GM20431 (cell line): Measurements from ENCODE around the gene GEN1.

ENCODE experiments used
- in situ Hi-C: fragments of 300-500 bp; cut with MseI, MboI; formaldehyde crosslinking; loops from one replicate; pipeline ENCODE4 v1.15.0; 2020; ENCODE audit warnings: low sequenced_read_pairs; ENCODE audit not compliant: unreplicated experiment

The GEN1 gene

GRCh38 chr2:17752892-17753802 is 791 bp upstream of the GEN1 start:
- in situ Hi-C loops: no loop called here

- in situ Hi-C loops: no loop called here
Measured at GRCh38 chr2:17754773-17755425, 961 bp downstream of the GEN1 start.

GRCh38 chr2:17756668-17757067 is 2.7 kb downstream of the GEN1 start:
- in situ Hi-C loops: no loop called here

DNA sequence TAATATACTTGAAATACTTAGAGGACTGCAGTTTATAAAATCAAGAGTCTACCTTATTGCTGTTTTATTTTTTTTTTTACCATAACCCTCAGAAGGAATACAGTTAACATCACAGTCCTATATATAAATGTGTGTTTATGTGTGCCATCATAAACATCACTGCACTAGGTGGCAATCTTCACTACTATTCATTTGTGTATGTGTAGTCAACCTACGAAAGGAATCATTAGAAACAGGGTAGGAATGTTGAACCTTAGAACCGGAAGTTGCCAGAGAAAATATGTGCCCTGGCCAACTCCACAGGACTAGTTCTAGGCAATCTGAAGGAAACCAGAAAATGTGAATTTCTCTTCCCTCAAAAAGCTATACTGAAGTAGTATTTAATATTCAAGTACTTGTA is 3.4 kb downstream of the GEN1 start:
- in situ Hi-C loops: no loop called here

DNA sequence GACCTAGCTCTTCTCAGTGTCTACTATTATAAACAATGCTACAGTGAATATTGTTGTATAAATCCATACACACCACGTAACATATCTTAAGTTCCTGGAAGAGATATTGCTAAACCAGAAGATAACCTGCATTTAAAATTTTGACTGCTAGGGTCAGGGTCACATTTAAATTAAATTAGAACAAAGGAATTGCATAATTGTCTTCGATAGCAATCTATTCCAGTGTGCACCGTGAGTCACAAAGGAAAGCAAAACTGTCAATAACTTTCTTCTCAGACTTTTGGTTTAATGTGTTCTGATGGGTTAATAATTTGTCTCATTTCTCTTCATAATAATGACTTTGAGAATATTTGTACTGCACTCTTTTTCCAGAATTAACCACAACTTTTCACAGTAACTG is 4.2 kb downstream of the GEN1 start:
- in situ Hi-C loops: no loop called here

DNA sequence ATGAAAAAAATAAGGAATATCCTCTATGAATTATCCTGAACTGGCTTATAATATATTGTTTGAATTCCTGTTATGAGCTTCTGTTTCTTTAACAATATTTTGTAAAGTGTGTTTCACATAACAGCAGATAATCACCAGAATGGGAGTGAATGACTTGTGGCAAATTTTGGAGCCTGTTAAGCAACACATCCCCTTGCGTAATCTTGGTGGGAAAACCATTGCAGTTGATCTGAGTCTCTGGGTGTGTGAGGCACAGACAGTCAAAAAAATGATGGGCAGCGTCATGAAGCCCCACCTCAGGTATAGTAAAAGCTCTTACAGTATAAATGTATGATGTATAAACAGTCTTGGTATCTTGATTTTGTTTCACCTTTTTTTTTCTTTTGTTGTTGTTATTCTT is 5.9 kb downstream of the GEN1 start:
- in situ Hi-C loops: no loop called here

DNA sequence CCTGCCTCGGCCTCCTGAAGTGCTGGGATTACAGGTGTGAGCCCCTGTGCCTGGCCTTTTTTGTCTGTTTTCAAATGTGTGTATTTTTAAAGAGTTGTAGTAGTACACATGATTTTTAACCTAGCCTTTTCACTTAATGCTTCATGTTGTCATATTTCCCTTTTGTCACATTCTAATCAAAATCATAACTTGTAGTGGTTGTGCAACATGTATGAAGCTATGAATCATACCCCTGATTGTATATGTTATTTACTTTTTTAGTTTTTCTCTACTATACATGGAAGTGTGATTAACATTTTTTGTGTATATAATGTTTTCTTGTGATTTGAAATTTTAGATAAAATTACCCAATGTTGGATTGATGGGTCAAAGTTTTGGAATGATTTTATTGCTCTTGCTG is 8.5 kb downstream of the GEN1 start:
- in situ Hi-C loops: no loop called here

DNA sequence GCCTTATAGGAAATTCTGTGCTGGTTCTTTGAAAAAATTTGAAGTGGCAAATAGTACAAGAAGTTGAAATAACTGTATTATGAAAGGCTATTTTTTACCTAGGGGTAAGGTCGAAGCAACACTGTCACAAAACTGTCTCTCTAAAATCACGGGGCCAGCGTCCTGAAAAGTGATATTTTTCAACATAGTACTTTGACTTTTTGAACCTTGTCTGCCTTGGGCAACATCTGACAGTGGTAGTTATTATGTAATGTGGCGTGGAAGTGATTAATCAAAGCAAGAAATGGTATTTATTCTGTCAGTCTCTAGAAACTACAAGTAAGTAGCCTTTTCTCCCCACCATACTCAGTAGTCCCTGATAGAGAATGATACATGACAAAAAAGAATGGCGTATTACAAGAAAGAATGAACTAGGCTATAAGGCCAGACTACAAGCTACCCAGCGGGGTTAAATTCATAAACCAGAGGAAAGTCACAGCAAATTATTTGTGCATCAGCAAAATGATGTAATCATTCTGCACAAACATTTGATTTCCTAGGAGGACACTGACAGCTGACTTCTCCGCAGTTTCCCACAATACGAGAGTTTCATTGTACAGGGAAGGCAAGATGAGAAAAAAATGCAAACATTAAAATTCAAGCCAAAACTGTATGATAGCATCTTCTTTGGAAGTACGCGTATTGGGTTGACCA is 9.8 kb downstream of the GEN1 start:
- in situ Hi-C loops: no loop called here

DNA sequence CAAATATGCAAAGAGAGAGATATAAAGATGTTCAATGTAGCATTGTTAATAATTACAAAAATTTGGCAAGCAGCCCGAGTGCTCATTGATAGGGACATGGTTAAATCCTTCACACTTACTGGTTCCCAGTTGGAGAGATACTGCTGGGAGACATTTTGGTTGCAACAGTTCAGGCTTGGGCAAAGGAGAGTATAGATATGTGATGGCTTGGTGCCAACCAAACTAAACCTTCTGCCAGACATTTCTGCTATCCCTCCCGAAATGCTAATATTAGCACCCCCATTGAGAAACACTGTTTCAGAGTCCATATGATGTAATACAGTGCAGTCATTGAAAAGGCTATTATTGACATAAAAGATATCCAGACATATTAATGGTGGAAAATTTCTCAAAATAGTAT is 11.5 kb downstream of the GEN1 start:
- in situ Hi-C loops: no loop called here

DNA sequence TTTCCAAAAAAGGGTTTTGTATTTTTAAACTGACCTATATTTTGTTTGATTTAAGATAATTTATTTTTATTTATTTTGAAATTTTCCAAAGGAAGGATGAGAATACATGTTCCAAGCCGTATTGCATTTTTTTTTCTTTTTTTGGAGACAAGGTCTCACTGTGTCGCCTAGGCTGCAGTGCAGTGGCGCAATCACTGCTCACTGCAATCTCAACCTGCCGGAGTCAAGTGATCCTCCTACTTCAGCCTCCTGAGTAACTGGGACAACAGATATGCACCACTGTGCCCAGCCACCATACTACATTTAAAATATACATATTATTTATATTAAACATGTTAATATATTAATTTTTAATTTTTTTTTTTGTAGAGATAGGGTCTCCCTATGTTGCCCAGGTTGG is 15.0 kb downstream of the GEN1 start:
- in situ Hi-C loops: no loop called here

GRCh38 chr2:17771956-17772355 is 18.0 kb downstream of the GEN1 start:
- in situ Hi-C loops: no loop called here

- in situ Hi-C loops: no loop called here
Measured at GRCh38 chr2:17772532-17772931, 18.6 kb downstream of the GEN1 start.

GRCh38 chr2:17780546-17780945 is 26.6 kb downstream of the GEN1 start:
- in situ Hi-C loops: no loop called here

- in situ Hi-C loops: no loop called here
Measured at GRCh38 chr2:17781482-17781881, 27.5 kb downstream of the GEN1 start.

- in situ Hi-C loops: no loop called here
Measured at GRCh38 chr2:17786727-17787126, 32.8 kb downstream of the GEN1 start.

DNA sequence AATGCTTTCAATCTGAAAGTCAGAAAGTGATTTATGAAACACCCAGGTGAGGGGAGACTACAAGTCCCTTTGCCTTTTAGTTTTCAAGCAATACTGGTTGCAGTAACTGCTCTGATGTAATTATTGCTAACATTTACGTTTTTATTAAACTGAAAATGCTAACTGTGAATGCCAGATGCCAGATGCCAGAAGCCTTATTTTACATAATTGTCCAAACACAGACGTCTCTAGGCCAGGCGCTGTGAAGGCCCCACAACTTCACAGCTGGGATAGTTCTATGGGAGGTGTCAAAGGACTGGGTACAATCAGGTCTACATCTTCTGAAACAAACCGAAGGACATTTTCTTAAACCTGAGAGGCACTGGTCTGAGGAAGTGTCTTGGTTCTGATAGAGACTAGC is 34.8 kb downstream of the GEN1 start:
- in situ Hi-C loops: no loop called here

GRCh38 chr2:17790536-17790935 is 36.6 kb downstream of the GEN1 start:
- in situ Hi-C loops: no loop called here

DNA sequence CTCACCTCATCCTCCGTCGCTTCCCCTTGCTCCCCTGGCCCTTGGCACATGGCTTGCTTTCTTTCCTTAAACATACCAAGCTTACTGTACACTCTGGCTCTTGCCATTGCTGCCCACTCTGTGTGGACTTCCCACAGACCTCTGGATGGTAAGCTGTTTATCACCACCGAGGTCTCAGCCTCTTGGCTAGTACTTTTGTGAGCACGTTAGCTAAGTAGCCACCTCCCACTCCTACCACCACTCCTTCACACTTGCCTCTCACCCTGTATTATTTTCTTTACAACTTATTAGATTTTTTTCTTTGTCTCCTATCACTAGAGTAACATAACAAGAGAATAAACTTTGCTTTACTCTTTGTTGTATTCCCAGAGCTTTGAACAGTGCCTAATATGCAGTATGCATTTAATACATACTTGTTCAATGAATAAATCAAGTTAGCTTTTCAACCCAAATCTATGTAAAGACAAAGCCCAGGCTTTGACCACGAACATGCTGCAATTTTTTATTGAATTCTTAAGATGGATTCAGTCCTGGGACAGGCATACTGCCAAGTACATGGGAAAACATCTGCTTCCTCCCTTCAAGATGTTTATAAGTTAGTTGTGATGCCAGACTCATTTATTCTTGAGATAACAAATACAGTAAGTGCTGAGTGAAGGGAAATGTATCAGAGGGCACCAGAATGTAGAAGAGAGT is 37.3 kb downstream of the GEN1 start:
- in situ Hi-C loops: no loop called here

DNA sequence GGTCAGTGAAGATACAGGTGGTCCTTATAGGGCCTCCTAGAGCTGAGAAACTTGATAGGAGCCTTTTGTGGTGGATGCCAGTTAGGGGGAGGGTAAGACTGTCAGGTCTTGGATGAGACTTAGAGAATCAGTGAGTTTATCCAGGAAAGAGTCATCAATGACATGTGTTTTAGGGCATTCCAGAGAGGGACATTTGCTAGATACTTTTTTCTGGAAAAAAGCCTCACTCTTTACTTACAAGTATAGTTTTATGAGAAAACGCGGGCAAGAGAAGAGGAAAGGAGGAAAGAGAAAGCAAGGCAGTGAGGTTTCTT is 37.8 kb downstream of the GEN1 start:
- in situ Hi-C loops: no loop called here

- in situ Hi-C loops: no loop called here
Measured at GRCh38 chr2:17792515-17792914, 38.6 kb downstream of the GEN1 start.

- in situ Hi-C loops: no loop called here
Measured at GRCh38 chr2:17793296-17793695, 39.4 kb downstream of the GEN1 start.
